GM12878 (cell line): ENCODE results near the gene ZNF716. TPM values are rescaled to one million over a fixed set of nuclear protein-coding genes. Genes with fewer than 3 reads are reported as not detected.

ENCODE experiments used
- ATAC-seq: fragments of 200-7000 bp; cut with Tn5 transposase; 3 replicates; pipeline ENCODE4 v1.9.1; 2020; ENCODE audit warnings: mild to moderate bottlenecking, moderate library complexity
- BruUV-seq: library from RNA; stranded (reverse); fragments of 400-500 nt; replicated peaks from 2 replicates; lab custom pipeline; 2021; lab: Mats Ljungman, UMichigan
- CTCF ChIA-PET: fragments of 300-600 bp; sonication (Branson Sonifier 250); formaldehyde crosslinking; extraction: SDS; loops from one replicate; lab custom pipeline; 2021; ENCODE audit warnings: inconsistent platforms; lab: Yijun Ruan, JAX
- POLR2A ChIA-PET: fragments of 350-600 bp; formaldehyde crosslinking; extraction: SDS; loops from one replicate; lab custom pipeline; 2021; ENCODE audit warnings: inconsistent platforms; lab: Charles Lee
- RAD21 ChIA-PET: fragments of 300-600 bp; sonication (Branson Sonifier 250); formaldehyde crosslinking; loops from one replicate; lab custom pipeline; 2023; ENCODE audit warnings: antibody characterized with exemption; ENCODE audit not compliant: unreplicated experiment; lab: Charles Lee
- SMC1A ChIA-PET: fragments of 300-600 bp; sonication (Branson Sonifier 250); formaldehyde crosslinking; loops from one replicate; lab custom pipeline; 2023; ENCODE audit not compliant: unreplicated experiment, uncharacterized antibody; lab: Charles Lee
- DNase-seq: peaks from one replicate; pipeline ENCODE4 v3.0.0-alpha.2; 2011; ENCODE audit warnings: low read depth, low spot score
- FAIRE-seq: peaks from 3 replicates; lab custom pipeline; 2011; peaks lifted over from hg19 to GRCh38; lab: Jason Lieb, UNC
- H2AFZ ChIP-seq: 2 replicates; pipeline ENCODE4 v1.6.0; 2011; ENCODE audit warnings: low read depth, low read length, control low read depth; ENCODE audit not compliant: control insufficient read depth
- H3K27ac ChIP-seq: 2 replicates; pipeline ENCODE4 v1.5.1; 2011; ENCODE audit warnings: control low read depth; ENCODE audit not compliant: control insufficient read depth, insufficient read depth
- H3K27me3 ChIP-seq, 2 experiments: replicated peaks in 1 of 2; 2 replicates each; pipeline versions ENCODE4 v1.6.0 to v1.6.1; 2011; ENCODE audit warnings: low read length in 1 of 2; ENCODE audit not compliant: control insufficient read depth in 2 of 2, insufficient read depth in 2 of 2
- H3K36me3 ChIP-seq, 2 experiments: 2 replicates each; pipeline ENCODE4 v1.5.1; 2011; ENCODE audit warnings: low read length in 1 of 2; ENCODE audit not compliant: control insufficient read depth in 2 of 2, insufficient read depth in 2 of 2
- H3K4me1 ChIP-seq: 2 replicates; pipeline ENCODE4 v1.6.1; 2011; ENCODE audit warnings: mild to moderate bottlenecking, low read length, moderate library complexity, mixed read lengths; ENCODE audit not compliant: control insufficient read depth, insufficient read depth
- H3K4me2 ChIP-seq: 2 replicates; pipeline ENCODE4 v1.6.0; 2011; ENCODE audit warnings: control low read depth; ENCODE audit not compliant: control insufficient read depth, insufficient read depth
- H3K4me3 ChIP-seq: fragments of 200-600 bp; sonication (generic); 2 replicates; pipeline ENCODE4 v1.5.1; 2016
- H3K79me2 ChIP-seq: 2 replicates; pipeline ENCODE4 v1.6.0; 2011; ENCODE audit warnings: low read length; ENCODE audit not compliant: control insufficient read depth, insufficient read depth
- H3K9ac ChIP-seq: 2 replicates; pipeline ENCODE4 v1.8.0; 2011; ENCODE audit warnings: low read length, control low read depth, mixed read lengths; ENCODE audit not compliant: control insufficient read depth, insufficient read depth
- H3K9me3 ChIP-seq: replicated peaks from 3 replicates; pipeline ENCODE4 v1.5.1; 2011; ENCODE audit warnings: mild to moderate bottlenecking, low read length; ENCODE audit not compliant: control insufficient read depth, insufficient read depth
- H4K20me1 ChIP-seq: 2 replicates; pipeline ENCODE4 v1.6.0; 2011; ENCODE audit not compliant: control insufficient read depth, insufficient read depth
- KLF5 ChIP-seq: fragments of 450-650 bp; IDR thresholded peaks from 2 replicates; pipeline ENCODE4 v1.6.1; 2014; ENCODE audit warnings: mild to moderate bottlenecking; ENCODE audit not compliant: partially characterized antibody
- MTA2 ChIP-seq: fragments of 450-650 bp; IDR thresholded peaks from 2 replicates; pipeline ENCODE4 v1.6.1; 2016; ENCODE audit warnings: low read depth, mild to moderate bottlenecking, moderate library complexity
- PBX3 ChIP-seq: IDR thresholded peaks from 2 replicates; pipeline ENCODE4 v1.6.1; 2011; ENCODE audit warnings: mild to moderate bottlenecking, low read depth, low read length, moderate library complexity; ENCODE audit not compliant: insufficient replicate concordance
- RB1 ChIP-seq: fragments of 450-650 bp; formaldehyde crosslinking; IDR thresholded peaks from 2 replicates; pipeline ENCODE4 v1.6.1; 2017; ENCODE audit warnings: mild to moderate bottlenecking, borderline replicate concordance
- SIN3A ChIP-seq: IDR thresholded peaks from 2 replicates; pipeline ENCODE4 v1.6.1; 2012; ENCODE audit warnings: low read depth, low read length, improper control_type of control experiment
- SRF ChIP-seq, 2 experiments: IDR thresholded peaks; 2 replicates each; pipeline ENCODE4 v1.6.1; 2011; ENCODE audit warnings: low read depth in 2 of 2, low read length in 2 of 2, mild to moderate bottlenecking in 1 of 2, moderate library complexity in 1 of 2
- TAF1 ChIP-seq: IDR thresholded peaks from 2 replicates; pipeline ENCODE4 v1.6.1; 2011; ENCODE audit warnings: mild to moderate bottlenecking, low read depth, low read length, borderline replicate concordance
- TCF12 ChIP-seq: IDR thresholded peaks from 2 replicates; pipeline ENCODE4 v1.6.1; 2011; ENCODE audit warnings: low read depth, mild to moderate bottlenecking, low read length
- TCF7 ChIP-seq: IDR thresholded peaks from 2 replicates; pipeline ENCODE4 v1.6.1; 2014; ENCODE audit warnings: antibody characterized with exemption, borderline replicate concordance
- ZNF592 ChIP-seq: fragments of 450-650 bp; IDR thresholded peaks from 2 replicates; pipeline ENCODE4 v1.6.1; 2017; ENCODE audit warnings: mild to moderate bottlenecking, moderate library complexity
- WGBS: methylation state at CpG from one replicate; pipeline ENCODE4 v1.1.6; 2016; ENCODE audit warnings: low lambda C conversion rate; ENCODE audit not compliant: insufficient replicate concordance, insufficient coverage; ENCODE audit errors: missing lambda C conversion rate; 5-methylcytosine and 5-hydroxymethylcytosine counted together
- in situ Hi-C: fragments of 300-500 bp; cut with MboI; formaldehyde crosslinking; loops from 9 replicates; pipeline ENCODE4 v1.14.3; 2018; ENCODE audit warnings: mixed read lengths
- intact Hi-C: fragments of 100-400 bp; cut with micrococcal nuclease; formaldehyde crosslinking; loops from one replicate; pipeline ENCODE4 v1.14.2; 2022; ENCODE audit not compliant: unreplicated experiment
- polyA plus RNA-seq, 11 experiments: library from polyadenylated mRNA; depleted of rRNA in 4 of 11; unstranded in 6 of 11; stranded (reverse) in 5 of 11; fragments of >200 nt; fragmentation: Nextera tagmentation in 4 of 11; fragmentation: Illumina TruSeq in 1 of 11; extraction: Ambion mirVana in 4 of 11; extraction: Trizol in 1 of 11; gene quantifications; 1 replicate in 1 of 11; 2 replicates in 10 of 11; pipeline versions ENCODE4 v1.2.1 to v1.2.3, GENCODE V29; 2011 to 2016; ENCODE audit warnings: inconsistent platforms in 2 of 11, missing spikeins in 2 of 11, low read depth in 1 of 11
- total RNA-seq, 4 experiments: library from RNA; depleted of rRNA in 3 of 4; stranded (reverse); fragments of >200 nt in 3 of 4; fragmentation: Illumina TruSeq in 1 of 4; extraction: Trizol in 1 of 4; gene quantifications; 2 replicates each; pipeline versions ENCODE4 v1.2.1 to v1.2.3, GENCODE V29; 2013 to 2021
- TF ChIP-seq, protein P1 (sequence below): IDR thresholded peaks from 2 replicates; pipeline ENCODE4 v1.6.1; 2012; ENCODE audit warnings: mild to moderate bottlenecking, low read depth, low read length

ZNF716 gene
- total and polyA plus RNA-seq, 10 of the 15 experiments (the other 5 are each of a cell fraction or from before 2014, with no cell fraction given) = not detected

- in situ Hi-C loops = no loop called here
- no TSS peak for BruUV-seq
- SMC1A ChIA-PET = no interaction called here
Measured at GRCh38 chr7:57404343-57404966, 45.5 kb upstream of the ZNF716 start.

More at GRCh38 chr7:57404343-57404966, 45.5 kb upstream of the ZNF716 start:
- H3K27ac ChIP-seq = no peak overlapping the region
- H3K9me3 ChIP-seq = no peaks in the 10 kb centered on the region; the same call in 2 of the 3 replicates
- TF ChIP-seq MTA2 (no peak), TCF7 (no peak), KLF5 (no peak), ZNF592 (no peak), SIN3A (no peak), PBX3 (no peak), TCF12 (no peak), RB1 (no peak), SRF (IDR thresholded peaks at IDR 0.05; ENCODE audit: low read depth in 2 of 2, low read length in 2 of 2) (no peak), TAF1 (no peak)
- TF ChIP-seq, protein P1, sequence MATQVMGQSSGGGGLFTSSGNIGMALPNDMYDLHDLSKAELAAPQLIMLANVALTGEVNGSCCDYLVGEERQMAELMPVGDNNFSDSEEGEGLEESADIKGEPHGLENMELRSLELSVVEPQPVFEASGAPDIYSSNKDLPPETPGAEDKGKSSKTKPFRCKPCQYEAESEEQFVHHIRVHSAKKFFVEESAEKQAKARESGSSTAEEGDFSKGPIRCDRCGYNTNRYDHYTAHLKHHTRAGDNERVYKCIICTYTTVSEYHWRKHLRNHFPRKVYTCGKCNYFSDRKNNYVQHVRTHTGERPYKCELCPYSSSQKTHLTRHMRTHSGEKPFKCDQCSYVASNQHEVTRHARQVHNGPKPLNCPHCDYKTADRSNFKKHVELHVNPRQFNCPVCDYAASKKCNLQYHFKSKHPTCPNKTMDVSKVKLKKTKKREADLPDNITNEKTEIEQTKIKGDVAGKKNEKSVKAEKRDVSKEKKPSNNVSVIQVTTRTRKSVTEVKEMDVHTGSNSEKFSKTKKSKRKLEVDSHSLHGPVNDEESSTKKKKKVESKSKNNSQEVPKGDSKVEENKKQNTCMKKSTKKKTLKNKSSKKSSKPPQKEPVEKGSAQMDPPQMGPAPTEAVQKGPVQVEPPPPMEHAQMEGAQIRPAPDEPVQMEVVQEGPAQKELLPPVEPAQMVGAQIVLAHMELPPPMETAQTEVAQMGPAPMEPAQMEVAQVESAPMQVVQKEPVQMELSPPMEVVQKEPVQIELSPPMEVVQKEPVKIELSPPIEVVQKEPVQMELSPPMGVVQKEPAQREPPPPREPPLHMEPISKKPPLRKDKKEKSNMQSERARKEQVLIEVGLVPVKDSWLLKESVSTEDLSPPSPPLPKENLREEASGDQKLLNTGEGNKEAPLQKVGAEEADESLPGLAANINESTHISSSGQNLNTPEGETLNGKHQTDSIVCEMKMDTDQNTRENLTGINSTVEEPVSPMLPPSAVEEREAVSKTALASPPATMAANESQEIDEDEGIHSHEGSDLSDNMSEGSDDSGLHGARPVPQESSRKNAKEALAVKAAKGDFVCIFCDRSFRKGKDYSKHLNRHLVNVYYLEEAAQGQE = no peak
- intact Hi-C loops = no loop called here
- no peak overlapping the region for H3K4me3 ChIP-seq
- RAD21 ChIA-PET = no interaction called here
- POLR2A ChIA-PET = no interaction called here
- CTCF ChIA-PET = no interaction called here
- no peaks in the 10 kb centered on the region for H3K27me3 ChIP-seq
- no peak overlapping the region for H3K9ac ChIP-seq
- H3K4me2 ChIP-seq = no peak overlapping the region
- no peak overlapping the region for H2AFZ ChIP-seq
- no peak for DNase-seq
- no peaks in the 10 kb centered on the region for H4K20me1 ChIP-seq
- no peak for ATAC-seq
- 63% methylated on average over 36 of the region's 38 CpGs for WGBS
- FAIRE-seq = no peak
- no peaks in the 10 kb centered on the region for H3K4me1 ChIP-seq
- no peaks in the 10 kb centered on the region for H3K36me3 ChIP-seq
- H3K79me2 ChIP-seq = no peaks in the 10 kb centered on the region
